GM04504 (cell line): ENCODE measurements around the gene NDUFAF8.
"Not testable (repeated sequence)": the region's sequence is repeated elsewhere in the genome, so short reads cannot be mapped to it uniquely, and the experiment has no call there.

Source experiments
- DNase-seq: peaks from one replicate; pipeline ENCODE4 v3.0.0-alpha.2; 2012; ENCODE audit warnings: low read depth

Gene NDUFAF8

GRCh38 chr17:81222906-81223761, 16.0 kb upstream of the NDUFAF8 start, which contains the start of gene CEP131:
TSS of gene CEP131 (minus strand) at chr17:81222965. CDS start at chr17:81220056, 2,909 bp downstream.
- DNase-seq: peak; percentile 96

DNA sequence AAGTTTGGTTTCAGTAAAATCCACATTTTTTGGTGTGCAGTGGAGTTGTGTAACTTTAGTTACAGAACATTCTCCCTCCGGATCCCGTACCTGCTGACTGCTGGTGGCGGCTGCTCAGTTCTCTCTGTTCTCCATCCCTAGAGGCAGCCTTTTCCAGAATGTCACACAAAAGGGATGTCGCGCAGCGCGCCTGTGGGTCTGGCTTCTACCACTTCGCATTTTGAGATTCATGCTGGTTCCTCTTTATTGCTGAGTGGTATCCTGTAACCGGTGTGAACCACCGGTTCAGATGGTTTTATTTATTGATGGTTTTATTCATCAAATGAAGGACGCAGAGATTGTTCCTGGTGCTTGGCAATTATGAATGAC, 15.4 kb upstream of the NDUFAF8 start:
- DNase-seq: no peak

- not testable (repeated sequence) for DNase-seq
Measured at GRCh38 chr17:81227630-81228029, 11.5 kb upstream of the NDUFAF8 start.

- no peak for DNase-seq
Measured at GRCh38 chr17:81228420-81228819, 10.7 kb upstream of the NDUFAF8 start.

DNA sequence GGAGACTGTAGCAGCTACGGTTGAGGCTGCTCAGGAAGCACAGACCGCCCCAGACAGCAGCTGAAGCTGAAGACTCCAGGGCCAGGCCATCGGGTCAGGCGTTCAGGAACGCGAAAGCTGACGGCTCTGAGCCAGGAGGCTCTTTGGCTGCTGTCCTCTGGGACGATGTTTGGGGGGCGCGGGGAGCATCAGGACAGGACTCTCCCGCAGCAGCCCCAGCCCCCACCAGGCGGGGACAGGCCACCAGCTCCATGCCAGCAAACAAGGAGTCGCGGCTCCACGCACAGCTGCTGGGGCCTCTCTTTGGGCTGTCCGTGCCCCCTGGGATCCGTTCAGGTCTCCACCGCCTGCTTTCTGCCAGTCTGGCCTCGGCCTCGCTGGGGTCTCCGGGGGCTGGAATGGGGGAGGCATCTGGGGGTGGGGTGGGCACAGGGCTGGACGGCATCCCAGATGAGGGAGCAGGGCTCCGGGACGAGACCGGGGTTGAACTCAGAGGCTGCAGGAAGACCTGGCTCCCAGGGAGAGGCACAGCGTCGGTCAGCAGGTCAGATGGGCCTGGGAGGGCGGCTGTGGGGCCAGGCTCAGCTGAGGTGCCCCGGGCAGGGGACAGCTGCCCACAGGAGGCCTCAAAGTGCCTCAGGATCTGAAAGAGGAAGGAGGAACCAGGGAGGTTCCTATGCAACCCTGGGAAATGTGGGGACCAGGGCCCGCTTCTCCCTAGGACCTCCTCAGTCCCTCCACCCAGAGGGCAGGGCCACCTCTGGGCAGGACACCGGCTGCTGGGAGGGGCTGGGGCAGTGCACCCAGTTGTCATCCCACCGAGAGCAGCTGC, 10.1 kb upstream of the NDUFAF8 start:
- DNase-seq: no peak

DNA sequence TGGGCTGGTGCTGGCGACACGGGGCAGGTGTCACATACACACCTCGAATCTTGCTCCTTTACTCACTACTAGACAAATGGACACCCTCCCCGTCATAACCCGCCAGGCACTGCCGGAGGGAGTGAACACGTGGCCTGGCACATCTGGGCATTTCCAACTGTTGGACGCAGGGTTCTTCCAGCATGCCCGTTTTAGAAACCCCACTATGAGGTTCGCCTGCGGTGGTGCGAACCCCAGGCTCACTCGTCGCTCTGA, 9.5 kb upstream of the NDUFAF8 start:
- no peak for DNase-seq

DNA sequence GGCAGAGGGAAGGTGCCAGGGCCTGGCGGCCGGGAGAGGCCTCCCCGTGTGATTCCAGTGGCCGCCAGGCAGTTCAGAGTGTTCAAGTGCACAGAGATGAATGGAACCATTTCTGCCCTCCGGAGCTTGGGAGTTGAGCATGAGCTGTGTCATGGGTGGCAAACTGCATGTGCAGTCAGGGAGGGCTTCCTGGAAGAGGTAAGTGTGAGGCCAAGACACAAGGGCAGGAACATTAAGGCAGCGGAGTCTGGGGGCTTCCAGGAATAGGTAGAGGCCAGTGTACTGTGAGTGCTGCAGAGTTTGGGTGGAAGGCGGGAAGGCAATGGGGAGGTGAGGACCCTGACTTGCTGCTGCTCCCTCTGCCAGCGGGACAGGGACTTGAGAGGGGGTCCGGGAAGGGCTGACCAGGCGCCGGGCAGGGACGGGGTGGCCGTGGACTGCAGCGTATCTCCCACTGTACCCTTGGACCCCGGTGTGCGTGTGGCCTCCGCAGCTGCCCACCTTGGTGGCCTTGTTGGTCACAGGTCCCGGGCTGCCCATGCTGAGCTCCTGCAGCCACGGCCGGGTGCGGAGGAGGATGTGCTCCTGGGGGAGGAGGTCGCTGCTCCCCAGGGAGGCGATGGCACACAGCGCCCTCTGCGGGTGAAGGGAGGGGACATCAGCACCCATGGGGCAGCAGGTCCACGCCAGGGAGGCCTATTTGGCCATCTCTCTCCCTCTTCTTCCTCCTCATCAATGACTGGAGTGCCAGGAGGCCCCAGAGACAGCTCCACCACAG, 8.9 kb upstream of the NDUFAF8 start:
- no peak for DNase-seq

- DNase-seq: no peak
Measured at GRCh38 chr17:81231121-81231645, 7.9 kb upstream of the NDUFAF8 start.

DNA sequence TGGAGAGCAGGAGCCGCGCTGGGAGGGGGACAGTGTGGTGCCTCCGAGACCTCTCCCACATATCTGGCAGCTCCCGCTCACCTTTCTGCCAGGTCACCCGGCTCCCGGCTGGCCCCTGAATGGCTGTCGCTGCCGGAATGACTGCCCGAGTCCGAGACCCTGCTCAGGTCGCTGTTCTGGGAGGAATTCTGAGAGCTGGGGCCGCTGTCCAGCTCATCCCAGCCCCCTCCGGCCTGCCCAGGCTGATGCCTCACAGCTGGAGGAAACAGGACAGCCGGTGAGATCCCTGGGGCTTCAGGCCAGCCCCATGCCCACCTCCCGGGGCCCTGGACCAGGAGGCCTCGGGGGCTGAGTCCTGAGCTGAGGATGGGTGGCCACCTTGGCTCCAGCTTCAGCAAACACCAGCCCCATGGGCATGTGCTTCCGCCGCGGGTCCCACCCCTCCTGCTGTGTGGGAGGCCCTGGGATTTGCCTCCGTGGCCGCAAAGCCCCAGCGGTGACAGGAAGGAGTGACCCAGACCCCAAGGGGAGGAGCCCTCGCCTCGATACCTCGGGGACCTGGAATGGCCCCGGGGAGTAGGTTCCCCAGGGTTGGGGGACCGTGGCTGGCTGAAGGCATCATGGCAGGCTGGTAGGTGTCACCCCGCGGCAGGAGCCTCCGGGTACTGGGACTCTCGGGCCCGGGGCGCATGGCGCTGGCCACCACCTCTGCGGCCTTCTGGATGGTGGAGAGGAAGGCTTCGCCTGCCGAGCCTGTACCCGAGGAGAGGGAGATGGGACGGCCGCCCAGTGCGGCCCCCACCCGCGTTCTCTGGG, 7.1 kb upstream of the NDUFAF8 start:
- no peak for DNase-seq

DNA sequence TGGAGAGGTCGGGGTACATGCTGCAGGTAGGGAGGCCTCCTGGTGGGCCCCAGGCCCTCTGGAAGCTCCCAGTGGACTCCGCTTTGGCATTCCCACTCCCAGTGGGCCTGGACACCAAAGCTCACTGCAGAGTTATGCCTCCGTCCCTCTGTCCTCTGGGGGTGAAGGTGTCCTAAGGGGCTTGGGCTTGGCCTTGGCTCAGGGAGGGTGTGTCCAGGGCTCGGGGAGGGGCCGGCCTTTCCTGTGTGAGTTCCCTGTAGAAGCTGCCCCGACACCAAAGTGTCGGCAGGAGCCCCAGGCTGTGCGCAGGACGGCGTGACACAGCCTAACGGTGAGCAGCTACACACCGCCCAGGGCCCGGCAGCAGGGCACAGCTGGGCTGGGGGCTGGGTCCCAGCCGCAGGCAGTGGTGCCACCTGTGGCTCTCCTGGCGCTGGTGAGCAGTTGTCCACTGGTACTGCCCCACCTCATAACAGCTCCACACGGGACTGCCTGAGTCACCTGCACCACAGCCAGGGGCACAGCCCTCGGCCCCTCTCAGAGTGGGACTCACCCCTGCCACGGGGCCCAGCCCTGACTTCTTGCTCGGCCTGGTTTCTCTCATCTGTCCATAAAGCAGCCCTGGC, 6.4 kb upstream of the NDUFAF8 start:
- DNase-seq: no peak

- no peak for DNase-seq
Measured at GRCh38 chr17:81233316-81233715, 5.8 kb upstream of the NDUFAF8 start.

- no peak for DNase-seq
Measured at GRCh38 chr17:81233811-81234505, 5.2 kb upstream of the NDUFAF8 start.

DNA sequence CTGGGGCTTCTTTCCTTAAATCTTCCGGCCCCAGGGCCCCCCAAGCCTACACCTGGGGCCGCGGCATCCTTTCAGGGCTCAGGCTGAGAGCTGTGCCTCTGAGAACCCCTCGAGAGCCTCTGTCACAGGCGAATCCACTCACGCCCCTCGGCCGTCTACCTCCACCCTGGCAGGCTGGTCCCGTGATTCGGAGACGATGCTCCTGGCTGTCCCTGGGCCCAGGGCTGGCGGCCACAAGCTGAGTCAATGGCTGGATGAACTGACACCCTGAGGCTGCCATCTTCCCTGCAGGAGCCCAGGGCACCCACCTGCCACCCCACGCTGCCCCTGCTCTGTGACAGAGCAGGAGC, 4.6 kb upstream of the NDUFAF8 start:
- DNase-seq: no peak

GRCh38 chr17:81234940-81235821, 3.9 kb upstream of the NDUFAF8 start:
- DNase-seq: no peak

DNA sequence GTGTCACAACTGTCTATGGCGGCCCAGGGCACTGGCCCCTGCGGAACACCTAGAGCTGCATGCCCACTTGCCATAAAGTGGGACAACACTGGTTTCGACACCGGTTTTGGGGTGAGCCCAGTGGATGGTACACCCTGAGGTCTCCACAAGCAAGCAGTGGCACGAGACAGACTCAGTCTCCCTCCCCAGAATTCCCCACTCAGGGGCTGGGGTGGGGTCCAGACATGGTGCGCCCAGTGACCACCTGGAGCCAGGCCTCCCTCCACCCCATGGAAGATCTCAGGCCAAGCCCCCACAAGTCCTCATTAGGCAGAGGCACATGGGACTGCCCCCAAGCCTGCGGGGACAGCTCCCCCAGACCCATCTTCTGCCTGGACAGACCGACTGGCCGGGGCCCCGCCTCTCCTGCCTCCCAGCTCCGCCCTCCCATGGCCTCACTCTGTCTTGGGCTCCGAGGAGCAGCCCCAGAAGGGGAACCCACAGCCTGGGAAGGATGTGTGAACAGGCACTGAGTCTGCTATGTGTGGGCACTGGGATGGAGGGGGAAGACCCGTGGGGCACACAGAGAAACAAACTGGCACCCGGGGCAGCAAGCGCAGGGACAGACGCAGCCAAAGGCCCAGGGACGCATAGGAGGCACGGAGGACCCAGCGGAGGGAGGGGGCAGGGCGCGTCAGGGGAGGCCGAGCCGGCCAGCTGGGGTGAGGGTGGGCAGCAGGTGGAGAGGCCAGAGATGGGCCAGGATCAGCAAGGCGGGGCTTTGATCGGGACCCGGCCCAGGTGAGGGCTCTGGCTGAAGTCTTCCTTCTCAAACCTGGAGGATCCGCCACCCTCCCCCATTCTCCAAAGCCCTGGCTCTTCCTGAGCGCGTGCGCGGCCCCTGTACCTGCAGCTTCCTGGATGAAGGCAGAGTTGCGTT, 3.0 kb upstream of the NDUFAF8 start:
- DNase-seq: no peak

DNA sequence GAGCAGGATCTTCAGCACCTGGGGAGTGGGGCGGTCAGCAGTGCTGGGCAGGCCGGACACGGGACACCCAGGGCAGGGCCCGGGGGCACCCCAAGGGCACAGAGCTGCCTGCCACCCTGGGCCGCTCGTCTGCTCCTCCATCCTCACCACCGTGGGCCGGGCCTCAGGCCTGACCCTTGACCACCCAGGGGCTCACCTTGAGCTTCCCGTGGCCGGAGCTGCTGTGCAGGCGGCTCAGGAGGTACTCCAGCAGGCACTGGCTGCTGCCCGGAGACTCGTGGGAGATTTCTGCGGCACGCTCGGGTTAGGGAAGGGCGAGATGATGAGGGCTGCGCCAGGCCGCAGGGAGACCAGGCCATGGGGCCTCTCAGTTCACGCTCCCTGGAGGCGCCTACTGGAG, 2.3 kb upstream of the NDUFAF8 start:
- DNase-seq: no peak

DNA sequence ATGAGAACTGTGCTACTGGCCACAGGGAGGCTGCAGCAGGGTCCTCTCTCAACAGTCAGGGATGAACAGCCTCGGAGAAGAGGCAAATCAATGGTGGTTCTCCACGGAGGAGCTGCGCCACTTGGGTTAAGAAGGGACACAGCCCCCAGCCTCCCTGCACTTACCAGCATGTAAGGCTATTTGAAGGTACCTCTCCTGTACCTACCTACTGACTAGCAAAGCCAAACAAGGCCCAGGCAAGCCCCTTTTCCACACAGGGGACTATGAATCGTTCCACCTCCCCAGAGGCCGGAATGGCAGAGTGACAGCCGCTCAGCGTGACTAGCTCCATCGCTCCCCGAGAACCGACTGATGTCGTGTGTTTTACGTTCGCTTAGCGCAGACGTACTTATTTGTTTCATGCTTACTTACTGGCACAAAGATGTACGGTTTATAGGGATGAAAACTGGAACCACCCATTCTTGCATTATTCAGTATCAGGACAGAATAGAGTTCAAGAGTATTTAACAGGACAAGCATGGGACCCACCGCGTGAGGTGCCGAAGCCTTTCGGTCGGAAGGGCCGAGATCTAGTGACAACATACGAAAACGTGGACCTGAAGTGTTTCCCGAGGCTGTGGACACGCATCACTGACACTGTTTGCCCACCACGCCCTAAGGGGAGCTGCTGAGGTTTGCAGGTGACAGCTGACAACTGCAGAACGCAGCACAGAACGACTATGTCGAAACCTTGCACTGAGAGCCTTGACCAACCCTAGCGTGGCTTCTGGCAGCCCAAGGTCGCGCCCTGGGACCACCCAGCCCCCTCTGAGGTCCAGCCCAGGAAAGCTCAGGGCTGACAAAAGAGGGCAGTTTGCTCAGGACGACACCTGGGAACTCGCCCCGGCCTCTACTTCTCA, 1.3 kb upstream of the NDUFAF8 start:
- no peak for DNase-seq

DNA sequence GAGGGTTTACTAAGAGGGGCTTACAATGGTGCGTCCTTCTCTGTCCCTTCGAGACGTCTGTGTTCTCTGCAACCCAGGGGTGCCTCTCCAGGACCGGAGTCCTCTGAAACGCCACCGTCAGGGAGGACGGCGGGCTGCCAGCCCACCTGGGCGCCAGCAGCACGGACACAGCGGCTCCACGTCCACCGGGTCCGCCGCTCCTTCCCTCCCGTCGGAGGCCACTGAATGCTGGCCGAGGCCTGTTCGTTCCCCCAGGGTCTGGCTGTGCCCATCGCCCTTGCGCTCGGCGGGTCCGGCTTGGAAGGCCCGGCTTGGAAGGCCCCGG, 666 bp upstream of the NDUFAF8 start:
- no peak for DNase-seq
